Neural cell (in vitro differentiated cells): ENCODE results near the gene PABPN1L. TPM values are rescaled to one million over a fixed set of nuclear protein-coding genes. Genes with fewer than 3 reads are reported as not detected.

Source experiments
- H2AFZ ChIP-seq: fragments of 200-600, 300-800 bp; sonication (generic), shearing (Covaris generic); 2 replicates; pipeline ENCODE4 v1.6.0; 2014; ENCODE audit warnings: low read depth, mild to moderate bottlenecking, antibody characterized with exemption, low read length, moderate library complexity
- H3F3A ChIP-seq: fragments of 200-600 bp; shearing (Covaris generic); 2 replicates; pipeline ENCODE4 v1.6.1; 2016; ENCODE audit warnings: mild to moderate bottlenecking, moderate library complexity, mixed read lengths, antibody characterized with exemption, low read length; ENCODE audit not compliant: insufficient read depth, poor library complexity, severe bottlenecking
- H3K27ac ChIP-seq: fragments of 200-600, 300-800 bp; sonication (generic), shearing (Covaris generic); 2 replicates; pipeline ENCODE4 v1.5.1; 2014; ENCODE audit warnings: mild to moderate bottlenecking, low read length, moderate library complexity
- H3K27me3 ChIP-seq: fragments of 300-800, 200-600 bp; sonication (generic), shearing (Covaris generic); 2 replicates; pipeline ENCODE4 v1.6.0; 2014; ENCODE audit warnings: mild to moderate bottlenecking, low read depth, low read length, moderate library complexity; ENCODE audit not compliant: insufficient read depth
- H3K36me3 ChIP-seq: fragments of 300-800, 200-600 bp; sonication (generic), shearing (Covaris generic); 2 replicates; pipeline ENCODE4 v1.5.1; 2014; ENCODE audit warnings: mild to moderate bottlenecking, antibody characterized with exemption, low read length, moderate library complexity; ENCODE audit not compliant: insufficient read depth
- H3K4me2 ChIP-seq: fragments of 300-800, 200-600 bp; sonication (generic), shearing (Covaris generic); 2 replicates; pipeline ENCODE4 v1.6.0; 2014; ENCODE audit warnings: mild to moderate bottlenecking, low read length
- H3K4me3 ChIP-seq: fragments of 300-800, 200-600 bp; sonication (generic), shearing (Covaris generic); 2 replicates; pipeline ENCODE4 v1.5.1; 2014; ENCODE audit warnings: mild to moderate bottlenecking, low read length, moderate library complexity
- H3K79me2 ChIP-seq: fragments of 200-600 bp; shearing (Covaris generic); replicated peaks from 2 replicates; pipeline ENCODE4 v1.6.0; 2014; ENCODE audit warnings: mild to moderate bottlenecking, low read length, moderate library complexity; ENCODE audit not compliant: insufficient read depth
- H3K9ac ChIP-seq: fragments of 300-800, 200-600 bp; sonication (generic), shearing (Covaris generic); 2 replicates; pipeline ENCODE4 v1.6.1; 2016; ENCODE audit warnings: mild to moderate bottlenecking, low read length, mixed read lengths
- H3K9me2 ChIP-seq: fragments of 200-600 bp; shearing (Covaris generic); 2 replicates; pipeline ENCODE4 v1.6.1; 2016; ENCODE audit warnings: mild to moderate bottlenecking, low read length, mixed read lengths; ENCODE audit not compliant: insufficient read depth
- H3K9me3 ChIP-seq: fragments of 200-600, 300-800 bp; sonication (generic), shearing (Covaris generic); 2 replicates; pipeline ENCODE4 v1.6.1; 2016; ENCODE audit warnings: mild to moderate bottlenecking, mixed run types, low read length, moderate library complexity, mixed read lengths
- H4K20me1 ChIP-seq: fragments of 200-600 bp; shearing (Covaris generic); 2 replicates; pipeline ENCODE4 v1.6.1; 2016; ENCODE audit warnings: mild to moderate bottlenecking, mixed run types; ENCODE audit not compliant: insufficient read depth
- CTCF ChIP-seq: fragments of 450-650 bp; IDR thresholded peaks from 2 replicates; pipeline ENCODE4 v1.5.1; 2014; ENCODE audit warnings: antibody characterized with exemption, mild to moderate bottlenecking, moderate library complexity; ENCODE audit not compliant: poor library complexity, severe bottlenecking
- EP300 ChIP-seq: fragments of 450-650 bp; conservative IDR thresholded peaks from 2 replicates; pipeline ENCODE4 v1.6.1; 2014; ENCODE audit warnings: antibody characterized with exemption, mild to moderate bottlenecking, moderate library complexity; ENCODE audit not compliant: poor library complexity, severe bottlenecking
- EZH2 ChIP-seq: fragments of 200-600, 300-800 bp; shearing (Covaris generic), sonication (generic); IDR thresholded peaks from 2 replicates; pipeline ENCODE4 v1.6.1; 2014; ENCODE audit warnings: antibody characterized with exemption, low read length, borderline replicate concordance, mild to moderate bottlenecking; ENCODE audit not compliant: insufficient read depth, poor library complexity, severe bottlenecking
- MXI1 ChIP-seq: fragments of 450-650 bp; conservative IDR thresholded peaks from 2 replicates; pipeline ENCODE4 v1.6.1; 2014; ENCODE audit warnings: antibody characterized with exemption, mild to moderate bottlenecking; ENCODE audit not compliant: poor library complexity, severe bottlenecking
- POLR2AphosphoS5 ChIP-seq: IDR thresholded peaks from 2 replicates; pipeline ENCODE4 v1.6.1; 2012
- RAD21 ChIP-seq: fragments of 450-650 bp; conservative IDR thresholded peaks from 2 replicates; pipeline ENCODE4 v1.6.1; 2014; ENCODE audit warnings: antibody characterized with exemption, mild to moderate bottlenecking, moderate library complexity
- REST ChIP-seq: IDR thresholded peaks from 2 replicates; pipeline ENCODE4 v1.6.1; 2012; ENCODE audit warnings: borderline replicate concordance
- SMC3 ChIP-seq: fragments of 450-650 bp; conservative IDR thresholded peaks from 2 replicates; pipeline ENCODE4 v1.6.1; 2014; ENCODE audit warnings: antibody characterized with exemption, mild to moderate bottlenecking, moderate library complexity; ENCODE audit not compliant: poor library complexity
- TAF1 ChIP-seq: IDR thresholded peaks from 2 replicates; pipeline ENCODE4 v1.6.1; 2012; ENCODE audit warnings: low read depth
- polyA plus RNA-seq: library from polyadenylated mRNA; depleted of rRNA; stranded (reverse); fragments of >200 nt; gene quantifications from 2 replicates; pipeline ENCODE4 v1.2.3, GENCODE V29; 2014

Gene PABPN1L
- polyA plus RNA-seq, 1 donor from 2014 or later: 0.20 TPM

DNA sequence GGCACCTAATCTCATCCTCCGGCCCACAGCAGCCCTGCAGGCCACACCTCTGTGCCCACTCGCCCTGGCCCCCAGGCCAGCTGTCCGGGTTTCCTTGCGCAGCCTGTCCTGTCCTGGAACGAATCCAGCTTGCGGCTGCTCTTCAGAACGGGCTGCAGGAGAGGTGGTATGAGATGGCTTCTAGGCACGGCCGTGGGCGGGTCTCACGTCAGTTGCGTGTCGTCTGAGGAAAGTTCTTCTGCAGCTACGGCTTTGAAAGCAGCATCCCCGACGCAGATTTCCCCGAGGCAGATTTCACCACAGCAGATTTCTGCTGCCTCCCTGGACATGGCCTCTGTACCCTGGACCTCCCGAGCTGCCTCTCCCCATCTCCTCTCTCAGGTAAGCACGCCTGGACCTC is 27.9 kb downstream of the PABPN1L start:
- no peak overlapping the region for H3K4me3 ChIP-seq
- H3K9ac ChIP-seq: no peak overlapping the region
- H3K27me3 ChIP-seq: no peaks in the 10 kb centered on the region
- no peaks in the 10 kb centered on the region for H3K36me3 ChIP-seq
- TF ChIP-seq SMC3: no peak
- no peak for TF ChIP-seq REST
- no peak for TF ChIP-seq POLR2AphosphoS5
- no peak for TF ChIP-seq MXI1
- TF ChIP-seq RAD21: no peak
- TF ChIP-seq CTCF: no peak
- TF ChIP-seq TAF1: no peak
- TF ChIP-seq EP300: no peak
- TF ChIP-seq EZH2: no peak
- H3K9me3 ChIP-seq: no peaks in the 10 kb centered on the region
- H3K79me2 ChIP-seq: no peaks in the 10 kb centered on the region
- H3F3A ChIP-seq: no peaks in the 10 kb centered on the region
- H4K20me1 ChIP-seq: no peaks in the 10 kb centered on the region
- H3K4me2 ChIP-seq: no peak overlapping the region
- no peak overlapping the region for H3K27ac ChIP-seq
- no peak overlapping the region for H2AFZ ChIP-seq
- no peaks in the 10 kb centered on the region for H3K9me2 ChIP-seq

- no peaks in the 10 kb centered on the region for H3K36me3 ChIP-seq
Observed at GRCh38 chr16:88837806-88838205, 28.7 kb downstream of the PABPN1L start.

More at GRCh38 chr16:88837806-88838205, 28.7 kb downstream of the PABPN1L start:
- no peaks in the 10 kb centered on the region for H3F3A ChIP-seq
- no peak overlapping the region for H3K4me2 ChIP-seq
- no peak overlapping the region for H3K9ac ChIP-seq
- H3K4me3 ChIP-seq: no peak overlapping the region
- H3K9me3 ChIP-seq: no peaks in the 10 kb centered on the region
- H4K20me1 ChIP-seq: no peaks in the 10 kb centered on the region
- H3K27ac ChIP-seq: no peak overlapping the region
- no peaks in the 10 kb centered on the region for H3K9me2 ChIP-seq
- H3K27me3 ChIP-seq: no peaks in the 10 kb centered on the region
- H3K79me2 ChIP-seq: no peaks in the 10 kb centered on the region
- no peak overlapping the region for H2AFZ ChIP-seq
- TF ChIP-seq REST: no peak
